Measurements from ENCODE around the gene RBM10.

- TF ChIP-seq, protein P1, sequence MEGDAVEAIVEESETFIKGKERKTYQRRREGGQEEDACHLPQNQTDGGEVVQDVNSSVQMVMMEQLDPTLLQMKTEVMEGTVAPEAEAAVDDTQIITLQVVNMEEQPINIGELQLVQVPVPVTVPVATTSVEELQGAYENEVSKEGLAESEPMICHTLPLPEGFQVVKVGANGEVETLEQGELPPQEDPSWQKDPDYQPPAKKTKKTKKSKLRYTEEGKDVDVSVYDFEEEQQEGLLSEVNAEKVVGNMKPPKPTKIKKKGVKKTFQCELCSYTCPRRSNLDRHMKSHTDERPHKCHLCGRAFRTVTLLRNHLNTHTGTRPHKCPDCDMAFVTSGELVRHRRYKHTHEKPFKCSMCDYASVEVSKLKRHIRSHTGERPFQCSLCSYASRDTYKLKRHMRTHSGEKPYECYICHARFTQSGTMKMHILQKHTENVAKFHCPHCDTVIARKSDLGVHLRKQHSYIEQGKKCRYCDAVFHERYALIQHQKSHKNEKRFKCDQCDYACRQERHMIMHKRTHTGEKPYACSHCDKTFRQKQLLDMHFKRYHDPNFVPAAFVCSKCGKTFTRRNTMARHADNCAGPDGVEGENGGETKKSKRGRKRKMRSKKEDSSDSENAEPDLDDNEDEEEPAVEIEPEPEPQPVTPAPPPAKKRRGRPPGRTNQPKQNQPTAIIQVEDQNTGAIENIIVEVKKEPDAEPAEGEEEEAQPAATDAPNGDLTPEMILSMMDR (IDR thresholded peaks at IDR 0.05; ENCODE audit: extremely low read depth in 1 of 2, insufficient read depth in 1 of 2, low read depth in 1 of 2, low read length in 2 of 2), result no peak
- TF ChIP-seq POLR2A (IDR thresholded peaks at IDR 0.05; ENCODE audit: low read depth, low read length) (no peak), POLR2AphosphoS5 (IDR thresholded peaks at IDR 0.05; ENCODE audit: insufficient read depth, low read depth, low read length) (no peak), EZH2 (IDR thresholded peaks at IDR 0.05; ENCODE audit: borderline replicate concordance, low read depth, low read length, severe bottlenecking) (no peak)
Measured at GRCh38 chrX:47176101-47176740, 31.2 kb downstream of the RBM10 start.

All from endothelial cell of umbilical vein (primary cell).